Right atrium auricular region (tissue), 2 donors: ENCODE results near the gene ACAD8. TPM values are rescaled to one million over a fixed set of nuclear protein-coding genes. Genes with fewer than 3 reads are reported as not detected.

ENCODE experiments used
- DNase-seq: peaks from one replicate; pipeline ENCODE4 v3.0.0-alpha.2; 2019; ENCODE audit warnings: low spot score
- H3K27ac ChIP-seq, 2 donors: fragments of 200-600 bp; sonication (generic); 1 replicate in 1 of 2; 2 replicates in 1 of 2; pipeline ENCODE4 v1.5.1; 2016 to 2019
- H3K27me3 ChIP-seq, 2 donors: fragments of 200-600 bp; sonication (generic); one replicate each; pipeline versions ENCODE4 v1.5.1 to v1.6.0; 2017 to 2019
- H3K36me3 ChIP-seq: fragments of 200-600 bp; sonication (generic); one replicate; pipeline ENCODE4 v1.5.1; 2016
- H3K4me1 ChIP-seq, 2 donors: fragments of 200-600 bp; sonication (generic); one replicate each; pipeline versions ENCODE4 v1.5.1 to v1.6.0; 2017 to 2019
- H3K4me3 ChIP-seq, 2 donors: fragments of 200-600 bp; sonication (generic); 1 replicate in 1 of 2; 2 replicates in 1 of 2; pipeline ENCODE4 v1.5.1; 2017 to 2019; ENCODE audit warnings: mild to moderate bottlenecking in 1 of 2, moderate library complexity in 1 of 2
- H3K9me3 ChIP-seq, 2 donors: fragments of 200-600 bp; sonication (generic); one replicate each; pipeline ENCODE4 v1.5.1; 2019
- total RNA-seq, 2 donors: library from RNA; depleted of rRNA; stranded (reverse); fragments of >200 nt; gene quantifications; one replicate each; pipeline ENCODE4 v1.1.0, GENCODE V29; 2016
- TF ChIP-seq, protein P1 (sequence below), 2 donors: fragments of 200-600 bp; sonication (generic); IDR thresholded peaks; one replicate each; pipeline ENCODE4 v1.5.1; 2019; ENCODE audit warnings: antibody characterized with exemption in 2 of 2

ACAD8 gene
- total RNA-seq, 2 donors from 2014 or later = 17.6 to 32.9 TPM

DNA sequence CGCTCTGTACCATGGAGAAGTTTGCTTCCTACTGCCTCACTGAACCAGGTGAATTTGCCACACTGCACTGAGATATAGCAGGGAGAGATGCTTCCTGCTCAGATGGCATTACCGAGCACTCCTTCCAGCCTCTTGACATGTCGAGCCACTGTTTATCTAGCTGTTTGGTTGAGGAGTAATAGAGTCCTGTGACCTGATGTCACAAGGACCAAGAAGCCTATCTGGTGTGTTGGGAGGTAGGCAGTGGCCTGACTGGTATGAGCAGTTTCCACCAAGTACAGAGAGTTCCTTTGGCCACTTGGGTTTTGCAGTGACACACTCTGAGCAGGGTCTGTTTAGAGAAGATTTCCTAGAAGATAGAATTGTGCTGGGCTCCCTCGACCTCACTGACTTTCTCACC, 5.2 kb downstream of the ACAD8 start:
- TF ChIP-seq, protein P1, sequence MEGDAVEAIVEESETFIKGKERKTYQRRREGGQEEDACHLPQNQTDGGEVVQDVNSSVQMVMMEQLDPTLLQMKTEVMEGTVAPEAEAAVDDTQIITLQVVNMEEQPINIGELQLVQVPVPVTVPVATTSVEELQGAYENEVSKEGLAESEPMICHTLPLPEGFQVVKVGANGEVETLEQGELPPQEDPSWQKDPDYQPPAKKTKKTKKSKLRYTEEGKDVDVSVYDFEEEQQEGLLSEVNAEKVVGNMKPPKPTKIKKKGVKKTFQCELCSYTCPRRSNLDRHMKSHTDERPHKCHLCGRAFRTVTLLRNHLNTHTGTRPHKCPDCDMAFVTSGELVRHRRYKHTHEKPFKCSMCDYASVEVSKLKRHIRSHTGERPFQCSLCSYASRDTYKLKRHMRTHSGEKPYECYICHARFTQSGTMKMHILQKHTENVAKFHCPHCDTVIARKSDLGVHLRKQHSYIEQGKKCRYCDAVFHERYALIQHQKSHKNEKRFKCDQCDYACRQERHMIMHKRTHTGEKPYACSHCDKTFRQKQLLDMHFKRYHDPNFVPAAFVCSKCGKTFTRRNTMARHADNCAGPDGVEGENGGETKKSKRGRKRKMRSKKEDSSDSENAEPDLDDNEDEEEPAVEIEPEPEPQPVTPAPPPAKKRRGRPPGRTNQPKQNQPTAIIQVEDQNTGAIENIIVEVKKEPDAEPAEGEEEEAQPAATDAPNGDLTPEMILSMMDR (IDR thresholded peaks at IDR 0.05) = no peak
- no peak for DNase-seq
- no peak overlapping the region for H3K27ac ChIP-seq

DNA sequence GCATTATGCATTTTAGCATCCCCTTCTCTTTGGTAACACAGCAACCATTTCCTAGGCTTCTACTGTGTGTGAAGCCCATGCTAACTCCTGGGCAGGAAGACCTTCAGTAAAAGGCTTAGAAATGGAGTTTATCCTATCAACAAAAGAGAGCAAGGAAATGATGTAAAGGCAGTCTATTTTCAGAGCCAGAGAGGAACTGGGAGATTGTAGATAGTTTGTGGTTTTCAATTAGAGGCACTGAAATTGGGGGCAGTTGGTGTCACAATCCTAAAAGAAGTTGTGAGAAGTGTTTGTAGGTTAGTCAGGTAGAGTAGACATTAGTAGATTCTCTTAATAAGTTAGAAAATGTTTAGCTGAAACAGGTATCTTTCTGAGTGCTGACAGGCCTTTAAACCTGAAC, 7.1 kb downstream of the ACAD8 start:
- Histone ChIP-seq H3K4me3 (no peak overlapping the region), H3K27me3 (no peaks in the 10 kb centered on the region), H3K27ac (no peak overlapping the region), H3K4me1 (no peaks in the 10 kb centered on the region), H3K9me3 (no peaks in the 10 kb centered on the region), H3K36me3 (peaks cover 56% of the 10 kb centered on the region)
- TF ChIP-seq, protein P1 (IDR thresholded peaks at IDR 0.05) = no peak
- no peak for DNase-seq

More for the DNA sequence above, 5.2 kb downstream of the ACAD8 start:
- Histone ChIP-seq H3K27me3 (no peaks in the 10 kb centered on the region), H3K4me1 (peaks cover 0 to 10% of the 10 kb centered on the region in 2 donors), H3K4me3 (no peak overlapping the region), H3K9me3 (no peaks in the 10 kb centered on the region), H3K36me3 (peaks cover 53% of the 10 kb centered on the region)

DNA sequence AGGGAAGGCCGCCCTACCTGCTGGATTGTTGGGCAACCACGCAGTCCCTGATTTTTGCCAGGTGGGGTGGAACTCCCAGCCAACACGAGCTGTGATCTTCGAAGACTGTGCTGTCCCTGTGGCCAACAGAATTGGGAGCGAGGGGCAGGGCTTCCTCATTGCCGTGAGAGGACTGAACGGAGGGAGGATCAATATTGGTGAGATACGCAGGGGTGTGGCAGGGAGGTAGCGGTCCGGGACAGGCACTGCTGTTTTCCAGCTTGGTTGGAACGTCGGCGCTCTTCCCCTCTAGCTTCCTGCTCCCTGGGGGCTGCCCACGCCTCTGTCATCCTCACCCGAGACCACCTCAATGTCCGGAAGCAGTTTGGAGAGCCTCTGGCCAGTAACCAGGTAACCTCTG, 7.6 kb downstream of the ACAD8 start:
- no peak overlapping the region for H3K4me3 ChIP-seq
- no peak for DNase-seq
- H3K4me1 ChIP-seq = no peaks in the 10 kb centered on the region
- peaks cover 56% of the 10 kb centered on the region for H3K36me3 ChIP-seq
- TF ChIP-seq, protein P1 (IDR thresholded peaks at IDR 0.05) = no peak
- H3K27ac ChIP-seq = no peak overlapping the region
- no peaks in the 10 kb centered on the region for H3K9me3 ChIP-seq
- H3K27me3 ChIP-seq = no peaks in the 10 kb centered on the region

DNA sequence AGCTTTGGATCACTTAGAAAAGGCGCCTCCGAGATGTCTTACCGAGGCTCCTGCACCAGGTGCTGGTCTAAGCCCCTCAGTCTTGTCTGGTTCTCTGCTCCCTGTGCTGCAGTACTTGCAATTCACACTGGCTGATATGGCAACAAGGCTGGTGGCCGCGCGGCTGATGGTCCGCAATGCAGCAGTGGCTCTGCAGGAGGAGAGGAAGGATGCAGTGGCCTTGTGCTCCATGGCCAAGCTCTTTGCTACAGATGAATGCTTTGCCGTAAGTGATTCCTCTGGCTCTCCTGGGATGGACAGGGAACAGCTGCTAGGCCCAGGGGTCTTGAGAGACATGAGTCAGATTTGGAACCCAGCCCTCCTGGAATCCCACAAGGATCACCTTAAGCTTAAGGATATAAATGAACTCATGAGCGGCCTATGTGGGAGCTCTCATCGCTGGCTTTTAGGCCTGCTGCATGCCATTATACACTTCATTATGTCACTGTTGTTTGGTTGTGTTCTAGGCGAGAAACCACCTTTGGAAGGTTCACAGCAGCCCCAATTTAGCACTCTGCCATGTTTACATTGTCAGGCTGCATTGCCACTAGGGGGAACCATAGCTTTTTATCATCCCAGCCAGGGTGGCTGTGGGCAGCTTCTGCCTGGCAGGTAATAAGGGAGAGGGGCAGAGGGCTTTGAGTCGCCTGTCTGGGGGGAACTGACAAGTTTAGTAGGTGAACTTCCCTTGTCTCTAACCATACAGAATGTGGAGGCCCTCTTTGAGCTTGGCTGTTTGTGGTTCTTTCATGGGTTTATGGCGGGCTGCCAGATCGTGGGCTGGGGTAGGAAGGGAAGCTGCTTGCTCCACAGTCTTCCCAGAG, 8.5 kb downstream of the ACAD8 start:
- no peaks in the 10 kb centered on the region for H3K9me3 ChIP-seq
- H3K36me3 ChIP-seq = peaks cover 56% of the 10 kb centered on the region
- TF ChIP-seq, protein P1 (IDR thresholded peaks at IDR 0.05) = peak in 1 of 2 donors; percentile 46
- no peaks in the 10 kb centered on the region for H3K4me1 ChIP-seq
- no peak overlapping the region for H3K4me3 ChIP-seq
- H3K27ac ChIP-seq = no peak overlapping the region
- DNase-seq = no peak
- H3K27me3 ChIP-seq = no peaks in the 10 kb centered on the region

DNA sequence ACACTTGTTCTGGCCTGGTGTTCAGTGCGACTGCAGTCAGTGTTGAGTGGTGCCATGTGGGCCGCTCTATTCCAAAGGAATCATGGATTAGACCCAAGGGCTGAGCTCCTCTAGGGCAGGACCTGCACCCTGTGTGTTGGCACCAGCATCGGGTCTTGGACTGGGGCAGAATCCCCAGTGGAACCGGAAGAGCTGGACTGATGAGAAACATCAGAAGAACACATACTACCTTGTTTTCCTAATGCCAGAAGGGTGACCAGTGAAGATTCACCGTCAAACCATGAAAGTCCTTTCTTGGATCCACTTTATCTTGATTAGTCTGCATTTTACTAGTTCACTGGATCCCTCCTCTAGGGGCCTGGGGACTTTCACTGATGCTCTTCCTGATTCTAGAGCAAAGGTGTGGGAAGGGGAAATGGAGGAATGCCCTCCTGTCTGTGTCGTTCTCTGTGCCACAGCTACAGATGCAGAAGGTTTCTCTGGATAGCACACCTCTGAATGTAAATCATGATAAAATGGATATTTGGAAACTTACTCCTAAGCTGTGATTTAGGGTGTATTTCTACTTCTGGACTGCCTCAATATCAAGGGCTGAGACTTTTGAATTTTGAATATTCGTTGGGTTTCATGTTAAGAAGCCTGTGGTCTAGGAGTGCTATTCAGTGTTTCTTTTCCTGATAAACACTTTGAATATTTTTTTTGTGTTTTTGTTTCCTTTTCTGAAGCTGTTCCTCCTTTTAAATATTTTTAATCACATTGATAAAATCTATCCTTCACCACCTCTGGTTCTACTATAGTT, 11.8 kb downstream of the ACAD8 start:
- no peak overlapping the region for H3K27ac ChIP-seq
- peaks cover 33% of the 10 kb centered on the region for H3K36me3 ChIP-seq
- TF ChIP-seq, protein P1 (IDR thresholded peaks at IDR 0.05) = no peak
- H3K4me1 ChIP-seq = no peaks in the 10 kb centered on the region
- DNase-seq = no peak
- H3K27me3 ChIP-seq = no peaks in the 10 kb centered on the region
- no peak overlapping the region for H3K4me3 ChIP-seq
- no peaks in the 10 kb centered on the region for H3K9me3 ChIP-seq
